Fibroblast of peridontal ligament (primary cell): ENCODE results near the gene KLHL35.
A peak's percentile ranks its signal among the peaks of the same experiment; 100 is the strongest.
"Not testable (repeated sequence)": the region's sequence is repeated elsewhere in the genome, so short reads cannot be mapped to it uniquely, and the experiment has no call there.

ENCODE experiments used
- DNase-seq: peaks from one replicate; pipeline ENCODE4 v3.0.0-alpha.2; 2010; ENCODE audit errors: extremely low read depth

Gene KLHL35

GRCh38 chr11:75394085-75394840, 38.7 kb downstream of the KLHL35 start:
- DNase-seq: no peak

GRCh38 chr11:75389925-75390324, 43.1 kb downstream of the KLHL35 start:
- DNase-seq: no peak

GRCh38 chr11:75389276-75389605, 43.8 kb downstream of the KLHL35 start:
- DNase-seq: no peak

- peak; percentile 85 for DNase-seq
Measured at GRCh38 chr11:75388386-75389275, 44.4 kb downstream of the KLHL35 start.

- no peak for DNase-seq
Measured at GRCh38 chr11:75387736-75388294, 45.2 kb downstream of the KLHL35 start.

GRCh38 chr11:75386942-75387630, 45.9 kb downstream of the KLHL35 start:
- DNase-seq: no peak

- DNase-seq: peak; percentile 62
Measured at GRCh38 chr11:75384438-75385080, 48.4 kb downstream of the KLHL35 start.

- no peak for DNase-seq
Measured at GRCh38 chr11:75383246-75383645, 49.8 kb downstream of the KLHL35 start.

- DNase-seq: no peak
Measured at GRCh38 chr11:75380716-75381420, 52.1 kb downstream of the KLHL35 start.

GRCh38 chr11:75380245-75380644, 52.8 kb downstream of the KLHL35 start:
- no peak for DNase-seq

- DNase-seq: not testable (repeated sequence)
Measured at GRCh38 chr11:75378776-75379175, 54.2 kb downstream of the KLHL35 start.

- DNase-seq: no peak
Measured at GRCh38 chr11:75376175-75376574, 56.8 kb downstream of the KLHL35 start.

- DNase-seq: no peak
Measured at GRCh38 chr11:75375626-75376025, 57.4 kb downstream of the KLHL35 start.

GRCh38 chr11:75374646-75375045, 58.4 kb downstream of the KLHL35 start:
- no peak for DNase-seq

- no peak for DNase-seq
Measured at GRCh38 chr11:75373201-75373600, 59.8 kb downstream of the KLHL35 start.
